Activated CD8-positive, alpha-beta T cell treated with anti-CD3 and anti-CD28 coated beads for 36 hours (primary cell): ENCODE measurements around the gene ETV5. TPM values are rescaled to one million over a fixed set of nuclear protein-coding genes. Genes with fewer than 3 reads are reported as not detected.

Experiments
- ATAC-seq: fragments of 200-7000 bp; cut with Tn5 transposase; one replicate; pipeline ENCODE4 v1.10.0; 2021; ENCODE audit warnings: mild to moderate bottlenecking, moderate library complexity
- CTCF ChIA-PET: fragments of 350-600 bp; sonication (Branson Sonifier 250); formaldehyde crosslinking; loops from one replicate; lab custom pipeline; 2021; ENCODE audit warnings: antibody characterized with exemption; lab: Charles Lee
- POLR2A ChIA-PET: fragments of 350-600 bp; sonication (Branson Sonifier 250); formaldehyde crosslinking; loops from one replicate; lab custom pipeline; 2021; ENCODE audit warnings: antibody characterized with exemption; lab: Charles Lee
- DNase-seq: peaks from one replicate; pipeline ENCODE4 v3.0.0-alpha.2; 2020
- H3K27ac Mint-ChIP-seq: one replicate; pipeline ENCODE4 v1.8.0; 2021; ENCODE audit warnings: mild to moderate bottlenecking, mixed read lengths
- H3K27me3 Mint-ChIP-seq: one replicate; pipeline ENCODE4 v1.8.0; 2021; ENCODE audit warnings: mixed read lengths
- H3K36me3 Mint-ChIP-seq: one replicate; pipeline ENCODE4 v1.8.0; 2021; ENCODE audit warnings: low read depth, mixed read lengths
- H3K4me1 Mint-ChIP-seq: one replicate; pipeline ENCODE4 v1.8.0; 2021; ENCODE audit warnings: low read depth, mixed read lengths
- H3K4me3 Mint-ChIP-seq: one replicate; pipeline ENCODE4 v1.8.0; 2021; ENCODE audit warnings: mild to moderate bottlenecking, moderate library complexity, mixed read lengths
- H3K9me3 Mint-ChIP-seq: one replicate; pipeline ENCODE4 v1.8.0; 2021; ENCODE audit warnings: mixed read lengths
- CTCF ChIP-seq: fragments of 200-600 bp; IDR thresholded peaks from one replicate; pipeline ENCODE4 v1.8.0; 2022; ENCODE audit warnings: antibody characterized with exemption, mild to moderate bottlenecking
- intact Hi-C: fragments of 100-400 bp; cut with micrococcal nuclease; formaldehyde crosslinking; loops from one replicate; pipeline ENCODE4 v1.10.0; 2022
- total RNA-seq, 2 experiments: library from RNA; stranded (reverse); gene quantifications; one replicate each; pipeline ENCODE4 v1.2.3, GENCODE V29; 2021

The ETV5 gene
- total RNA-seq, 2 experiments from 2014 or later, result 0.68 to 1.4 TPM

GRCh38 chr3:186151077-186151971 lies 42.4 kb upstream of the ETV5 start:
- TF ChIP-seq CTCF, result no peak
- Mint-ChIP-seq H3K9me3 (no peaks in the 10 kb centered on the region), H3K27ac (no peak overlapping the region), H3K36me3 (no peaks in the 10 kb centered on the region), H3K27me3 (peaks cover 33% of the 10 kb centered on the region), H3K4me3 (no peak overlapping the region), H3K4me1 (peaks cover 10% of the 10 kb centered on the region)
- DNase-seq (no peak), ATAC-seq (peak; percentile 39)
- intact Hi-C loops, result no loop called here
- CTCF ChIA-PET, result no interaction called here
- POLR2A ChIA-PET, result no interaction called here

- peaks cover 33% of the 10 kb centered on the region for H3K27me3 Mint-ChIP-seq
- intact Hi-C loops, result no loop called here
Measured at GRCh38 chr3:186150041-186150830, 41.3 kb upstream of the ETV5 start.

GRCh38 chr3:186149319-186149960 lies 40.6 kb upstream of the ETV5 start:
- intact Hi-C loops, result no loop called here
- CTCF ChIA-PET, result no interaction called here
- POLR2A ChIA-PET, result interaction anchor here (0.7 kb wide), 1 partner anchor 40 kb away, joined by 3 read pairs; no protein-coding TSS in a partner anchor
- H3K27me3 Mint-ChIP-seq, result peaks cover 36% of the 10 kb centered on the region
- peaks cover 10% of the 10 kb centered on the region for H3K4me1 Mint-ChIP-seq
- no peak for ATAC-seq
- H3K36me3 Mint-ChIP-seq, result no peaks in the 10 kb centered on the region
- H3K4me3 Mint-ChIP-seq, result no peak overlapping the region
- H3K27ac Mint-ChIP-seq, result no peak overlapping the region
- H3K9me3 Mint-ChIP-seq, result no peaks in the 10 kb centered on the region
- no peak for DNase-seq
- no peak for TF ChIP-seq CTCF

More at GRCh38 chr3:186150041-186150830, 41.3 kb upstream of the ETV5 start:
- ChIA-PET POLR2A (no interaction called here), CTCF (no interaction called here)
- TF ChIP-seq CTCF, result no peak
- Mint-ChIP-seq H3K9me3 (no peaks in the 10 kb centered on the region), H3K4me3 (no peak overlapping the region), H3K36me3 (no peaks in the 10 kb centered on the region), H3K27ac (no peak overlapping the region), H3K4me1 (peaks cover 10% of the 10 kb centered on the region)
- no peak for DNase-seq
- no peak for ATAC-seq

GRCh38 chr3:186144257-186144656 lies 35.4 kb upstream of the ETV5 start:
- ATAC-seq (no peak), DNase-seq (no peak)
- no peak for TF ChIP-seq CTCF
- H3K9me3 Mint-ChIP-seq, result no peaks in the 10 kb centered on the region
- H3K4me3 Mint-ChIP-seq, result no peak overlapping the region
- intact Hi-C loops, result no loop called here
- H3K27ac Mint-ChIP-seq, result no peak overlapping the region
- ChIA-PET POLR2A (interaction anchor here (1.9 kb wide), 1 partner anchor 12 kb away, joined by 5 read pairs; no protein-coding TSS in a partner anchor), CTCF (no interaction called here)
- peaks cover 15% of the 10 kb centered on the region for H3K27me3 Mint-ChIP-seq
- no peaks in the 10 kb centered on the region for H3K4me1 Mint-ChIP-seq
- H3K36me3 Mint-ChIP-seq, result no peaks in the 10 kb centered on the region
